Measurements from ENCODE around the gene FAM110A. TPM values are rescaled to one million over a fixed set of nuclear protein-coding genes. Genes with fewer than 3 reads are reported as not detected.

The FAM110A gene
- 5.3 to 11.3 TPM (median 10.3 TPM) in 5 replicates for total RNA-seq (2022; extraction: Qiagen RNA extraction)

DNA sequence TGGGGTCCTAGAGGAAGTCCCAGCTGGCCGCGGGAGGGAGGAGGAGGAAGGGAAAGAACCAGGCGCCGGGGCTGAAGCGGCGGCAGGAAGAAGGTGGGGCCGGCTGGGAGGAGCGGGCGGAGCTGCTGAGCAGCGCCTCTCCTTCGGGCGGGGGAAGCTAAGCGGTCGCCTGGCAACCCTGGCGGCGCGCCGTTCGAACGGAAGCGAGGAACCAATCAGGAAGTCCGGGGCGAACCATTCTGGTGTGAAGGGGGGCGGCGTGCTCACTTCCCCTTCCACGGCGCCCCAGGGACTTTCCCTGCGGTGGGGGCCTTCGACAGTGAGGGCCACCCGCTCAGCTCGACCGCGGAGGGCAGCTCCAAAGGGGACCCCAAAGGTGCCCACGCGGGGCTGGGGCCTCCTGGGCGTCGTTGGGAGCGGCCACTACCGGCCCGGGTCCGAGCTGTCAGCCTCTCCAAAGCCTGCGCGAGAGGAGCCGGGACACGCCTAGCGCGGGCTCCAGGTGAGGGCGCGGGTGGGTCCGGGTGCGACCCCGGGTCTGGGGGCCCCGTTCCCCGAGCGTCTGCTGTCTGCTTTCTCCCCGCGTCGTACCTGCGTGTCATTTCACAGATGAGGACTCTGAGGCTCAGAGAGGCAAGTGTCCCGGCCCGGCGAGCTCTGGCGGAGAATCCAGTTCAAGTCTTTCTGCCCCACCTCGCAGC lies at the start of gene FAM110A:
Gene FAM110A, plus strand, starts transcription at position 266 of the 701 bp plus-strand sequence. CDS start 11,090 bp downstream, outside the sequence.

Other genes starting within 250 kb of the FAM110A start
- not detected in 5 replicates for gene TCF15, start 223.4 kb upstream of the FAM110A start, total RNA-seq (2022; extraction: Qiagen RNA extraction)
- gene SRXN1, start 180.5 kb upstream of the FAM110A start, total RNA-seq (2022; extraction: Qiagen RNA extraction): 193 to 242 TPM (median 204 TPM) in 5 replicates
- gene SCRT2, start 157.9 kb upstream of the FAM110A start, total RNA-seq (2022; extraction: Qiagen RNA extraction): 0.08 TPM in 1 of 5 replicates, not detected in the others
- 0.32 to 0.57 TPM (median 0.48 TPM) in 5 replicates for gene SLC52A3, start 65.2 kb upstream of the FAM110A start, total RNA-seq (2022; extraction: Qiagen RNA extraction)
- 0.03 to 0.05 TPM (median 0.03 TPM) in 3 of 5 replicates, not detected in the others for gene ANGPT4, start 82.6 kb downstream of the FAM110A start, total RNA-seq (2022; extraction: Qiagen RNA extraction)
- gene RSPO4, start 168.6 kb downstream of the FAM110A start, total RNA-seq (2022; extraction: Qiagen RNA extraction): not detected in 5 replicates